ENCODE measurements around the gene HVCN1. TPM values are rescaled to one million over a fixed set of nuclear protein-coding genes. Genes with fewer than 3 reads are reported as not detected.

The HVCN1 gene
- total and polyA plus RNA-seq, 2 of the 8 experiments (the other 6 are each of a cell fraction or from before 2014, with no cell fraction given) = 5.8 to 11.2 TPM

DNA sequence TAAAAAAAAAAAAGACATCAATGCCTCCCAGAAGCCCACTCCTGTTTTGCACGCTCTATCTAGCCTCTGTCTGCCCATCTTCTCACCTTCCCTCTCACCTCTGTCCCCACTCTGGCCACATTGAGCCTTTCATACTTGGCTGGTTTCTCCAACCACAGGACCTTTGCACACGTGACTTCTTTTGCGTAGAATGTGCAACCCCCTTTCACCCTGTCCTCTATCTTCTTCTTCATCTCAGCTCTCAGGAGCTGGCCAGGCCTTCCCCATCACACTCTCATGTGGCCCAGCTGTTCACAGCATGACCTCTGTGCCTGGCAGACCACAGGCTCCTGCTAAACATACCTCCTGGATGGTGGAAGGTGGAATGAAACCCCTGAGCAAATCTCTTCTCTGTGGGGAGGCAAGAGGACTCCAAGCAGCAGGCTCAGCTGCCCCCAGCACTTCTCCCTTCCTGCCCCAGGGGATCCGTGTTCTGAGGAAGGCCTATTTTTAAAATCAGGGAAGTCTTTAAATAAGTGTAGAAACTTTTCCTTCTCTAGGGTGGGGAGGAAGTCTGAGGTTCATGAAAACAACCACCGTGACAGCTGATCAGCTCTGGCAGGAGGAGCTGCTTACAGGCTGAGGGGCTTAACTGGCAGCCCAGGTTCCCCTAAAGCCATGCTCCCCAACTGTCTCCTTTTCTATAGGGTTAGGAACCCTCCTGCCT is 11.6 kb downstream of the HVCN1 start:
- Histone ChIP-seq H4K5ac (ENCODE audit: insufficient read length, low read depth, low read length) (no peak overlapping the region), H3K18ac (ENCODE audit: extremely low read depth, low read length) (no peak overlapping the region), H2BK5ac (ENCODE audit: low read depth, low read length) (no peak overlapping the region), H2BK20ac (ENCODE audit: low read length) (no peak overlapping the region), H4K20me1 (replicated peaks in 1 of 2; ENCODE audit: control insufficient read depth in 1 of 2, insufficient read depth in 2 of 2, low read length in 2 of 2) (no peaks in the 10 kb centered on the region), H3K23ac (ENCODE audit: insufficient read length) (no peak overlapping the region), H3K79me1 (ENCODE audit: low read depth, low read length) (no peaks in the 10 kb centered on the region; the same call in 1 of the 2 replicates), H2AFZ (ENCODE audit: low read length) (no peak overlapping the region), H3K4ac (replicated peaks; ENCODE audit: insufficient read length, low read depth, low read length) (no peak overlapping the region), H2BK120ac (replicated peaks; ENCODE audit: low read depth, low read length) (no peak overlapping the region), H2AK5ac (ENCODE audit: low read depth, low read length) (no peak overlapping the region), H3K79me2 (ENCODE audit: control insufficient read depth in 1 of 2, insufficient read depth in 2 of 2, low read length in 2 of 2) (no peaks in the 10 kb centered on the region), H3K23me2 (ENCODE audit: low read depth, low read length) (0 out of 2 replicates have a peak, but pooled peaks cover 2% of the 10 kb centered on the region), H2BK12ac (ENCODE audit: low read depth, low read length) (no peak overlapping the region), H3K4me3 (ENCODE audit: extremely low read depth in 1 of 4, insufficient read depth in 2 of 4, low read depth in 3 of 4, low read length in 4 of 4) (no peak overlapping the region), H3K4me2 (ENCODE audit: insufficient read depth in 1 of 2, low read depth in 2 of 2, low read length in 2 of 2) (no peak overlapping the region), H3K27ac (ENCODE audit: low read depth, low read length) (no peak overlapping the region), H2BK15ac (ENCODE audit: low read length) (no peak overlapping the region), H3K9ac (replicated peaks in 1 of 4; ENCODE audit: extremely low read depth in 1 of 4, low read depth in 3 of 4, low read length in 3 of 4) (no peak overlapping the region), H4K91ac (replicated peaks; ENCODE audit: insufficient read length, low read length) (no peak overlapping the region), H3K14ac (ENCODE audit: insufficient read length) (no peak overlapping the region), H3K56ac (replicated peaks; ENCODE audit: insufficient read length, low read depth, low read length) (no peak overlapping the region), H3K4me1 (replicated peaks in 1 of 4; ENCODE audit: control insufficient read depth in 3 of 4, insufficient read depth in 4 of 4, low read length in 3 of 4) (no peaks in the 10 kb centered on the region), H4K8ac (ENCODE audit: extremely low read depth, insufficient read depth, low read length) (no peak overlapping the region), H3K27me3 (replicated peaks in 1 of 4; ENCODE audit: control insufficient read depth in 3 of 4, extremely low read depth in 1 of 4, insufficient read depth in 3 of 4, low read length in 3 of 4) (no peaks in the 10 kb centered on the region), H3K36me3 (ENCODE audit: control insufficient read depth in 2 of 4, insufficient read depth in 4 of 4, low read length in 3 of 4) (no peaks in the 10 kb centered on the region), H3K9me3 (ENCODE audit: insufficient read depth in 2 of 2, low read depth in 1 of 2, low read length in 1 of 2) (no peaks in the 10 kb centered on the region)
- CTCF ChIA-PET (ENCODE audit: partially characterized antibody) = interaction anchor here (1.0 kb wide), 1 partner anchor 28 kb away, joined by 4 read pairs; no protein-coding TSS in a partner anchor
- DNase-seq (ENCODE audit: low read depth in 1 of 2, low spot score in 2 of 2) = no peak
- no peak for TF ChIP-seq JUN (IDR thresholded peaks at IDR 0.05; ENCODE audit: low read depth, low read length)
- no peak for TF ChIP-seq SP1 (IDR thresholded peaks at IDR 0.05; ENCODE audit: low read depth, low read length)
- TF ChIP-seq EZH2 (IDR thresholded peaks at IDR 0.05; ENCODE audit: low read depth, low read length, severe bottlenecking) = no peak
- no peak for TF ChIP-seq CHD2 (IDR thresholded peaks at IDR 0.05; ENCODE audit: low read length)
- no peak for TF ChIP-seq CBX5 (IDR thresholded peaks at IDR 0.05; ENCODE audit: low read depth, low read length)
- FAIRE-seq = no peak
- POLR2A ChIA-PET (ENCODE audit: partially characterized antibody) = no interaction called here
- WGBS, 2 experiments (ENCODE audit: extremely low coverage in 1 of 2, insufficient coverage in 1 of 2, insufficient read length in 1 of 2, insufficient replicate concordance in 2 of 2, low coverage in 1 of 2, low lambda C conversion rate in 2 of 2, missing lambda C conversion rate in 1 of 2) = 74% methylated on average over 5 of the region's 5 CpGs; no CpG with 5 or more reads in 1 of the 2 experiments

All from H1 (cell line).